Stimulated activated CD8-positive, alpha-beta memory T cell treated with anti-CD3 and anti-CD28 coated beads, Interleukin-15, amount 100 ng/mL, for 48 hours (primary cell): ENCODE results near the gene GJC1.
A peak's percentile ranks its signal among the peaks of the same experiment; 100 is the strongest.

Experiments used
- DNase-seq, 2 donors: peaks; one replicate each; pipeline ENCODE4 v3.0.0-alpha.2; 2020; ENCODE audit warnings: low read depth in 2 of 2

The GJC1 gene

DNA sequence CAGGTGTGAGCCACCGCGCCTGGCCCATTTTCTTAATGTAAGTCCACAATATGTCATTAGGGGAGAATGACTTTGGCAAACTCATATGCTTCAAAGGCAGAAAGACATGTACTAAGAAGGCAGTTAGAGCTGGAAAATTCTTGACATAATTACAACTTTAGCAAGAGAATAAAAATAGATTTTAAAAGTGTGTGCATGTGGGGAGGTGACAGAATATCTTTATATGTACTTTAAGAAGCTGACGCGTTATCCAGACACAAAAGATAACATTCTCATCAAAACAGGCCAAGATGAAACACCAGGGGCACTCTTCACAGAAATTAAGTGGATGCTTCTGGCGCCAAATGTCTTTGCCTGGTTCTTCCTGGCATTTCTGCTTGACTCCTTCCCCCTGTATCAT lies 28.2 kb downstream of the GJC1 start:
- no peak for DNase-seq

DNA sequence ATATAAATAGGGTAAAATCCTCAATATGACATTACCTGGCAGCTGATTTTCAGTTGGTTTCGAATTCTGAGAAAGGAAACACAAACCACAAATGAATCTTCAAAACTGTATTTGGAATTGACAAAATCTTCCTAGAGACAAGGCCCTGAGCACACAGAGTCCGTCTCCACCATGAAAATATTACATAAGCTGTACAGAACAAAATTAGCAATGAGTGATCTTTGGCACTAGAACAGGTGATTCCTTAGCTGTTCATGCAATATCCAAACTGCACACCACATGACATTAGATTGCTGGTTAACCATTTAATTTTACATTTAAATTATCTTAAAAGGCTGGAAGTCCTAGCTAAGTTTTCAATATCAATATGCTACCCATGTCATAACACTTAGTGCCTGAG lies 31.7 kb downstream of the GJC1 start:
- no peak for DNase-seq

- DNase-seq: no peak
Observed at GRCh38 chr17:44797802-44798201, 32.3 kb downstream of the GJC1 start.

GRCh38 chr17:44796731-44797130 lies 33.4 kb downstream of the GJC1 start:
- no peak for DNase-seq

DNA sequence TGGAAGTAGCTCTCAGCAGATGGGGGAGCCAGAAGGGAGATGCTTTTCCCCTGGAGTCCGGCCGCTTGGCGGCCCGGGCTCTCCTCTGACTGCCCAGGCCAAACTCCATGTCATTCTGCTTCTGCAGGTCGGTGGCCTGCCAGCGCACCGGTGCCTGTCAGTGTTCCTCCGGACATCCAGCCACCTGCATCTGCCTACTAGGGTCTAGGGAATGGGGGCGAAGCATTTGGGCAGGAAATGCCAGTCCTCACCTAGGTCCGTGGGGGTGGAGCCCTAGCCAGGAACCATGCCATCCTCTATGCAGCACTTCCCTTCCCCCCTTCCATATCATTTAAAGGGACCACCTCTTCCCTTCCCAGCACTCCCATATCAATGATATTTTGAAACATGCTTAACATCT lies 34.2 kb downstream of the GJC1 start:
- no peak for DNase-seq

- DNase-seq: no peak
Observed at GRCh38 chr17:44795421-44795820, 34.7 kb downstream of the GJC1 start.

DNA sequence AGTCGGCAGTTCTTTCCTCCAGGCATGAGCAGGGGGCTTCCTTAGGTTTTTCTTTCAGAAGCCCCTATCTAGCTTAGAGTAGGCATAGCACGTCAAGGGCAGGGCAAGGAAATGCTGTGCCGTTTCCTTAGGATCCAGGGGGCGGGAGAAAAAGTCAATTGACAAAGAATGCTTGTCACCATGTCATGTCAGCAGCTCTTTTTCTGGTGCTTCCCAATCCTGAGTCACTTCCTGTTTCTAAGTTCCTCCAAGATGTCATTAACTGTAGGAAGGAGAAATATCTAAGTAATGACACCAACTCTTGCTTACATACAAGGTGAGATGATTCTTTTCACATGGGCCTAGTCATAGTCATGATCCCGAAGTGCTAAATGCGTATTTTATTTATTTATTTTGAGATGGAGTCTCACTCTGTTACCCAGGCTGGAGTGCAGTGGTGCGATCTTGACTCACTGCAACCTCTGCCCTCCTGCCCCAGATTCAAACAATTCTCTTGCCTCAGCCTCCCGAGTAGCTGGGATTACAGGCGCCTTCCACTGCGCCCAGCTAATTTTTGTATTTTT lies 35.2 kb downstream of the GJC1 start:
- no peak for DNase-seq

DNA sequence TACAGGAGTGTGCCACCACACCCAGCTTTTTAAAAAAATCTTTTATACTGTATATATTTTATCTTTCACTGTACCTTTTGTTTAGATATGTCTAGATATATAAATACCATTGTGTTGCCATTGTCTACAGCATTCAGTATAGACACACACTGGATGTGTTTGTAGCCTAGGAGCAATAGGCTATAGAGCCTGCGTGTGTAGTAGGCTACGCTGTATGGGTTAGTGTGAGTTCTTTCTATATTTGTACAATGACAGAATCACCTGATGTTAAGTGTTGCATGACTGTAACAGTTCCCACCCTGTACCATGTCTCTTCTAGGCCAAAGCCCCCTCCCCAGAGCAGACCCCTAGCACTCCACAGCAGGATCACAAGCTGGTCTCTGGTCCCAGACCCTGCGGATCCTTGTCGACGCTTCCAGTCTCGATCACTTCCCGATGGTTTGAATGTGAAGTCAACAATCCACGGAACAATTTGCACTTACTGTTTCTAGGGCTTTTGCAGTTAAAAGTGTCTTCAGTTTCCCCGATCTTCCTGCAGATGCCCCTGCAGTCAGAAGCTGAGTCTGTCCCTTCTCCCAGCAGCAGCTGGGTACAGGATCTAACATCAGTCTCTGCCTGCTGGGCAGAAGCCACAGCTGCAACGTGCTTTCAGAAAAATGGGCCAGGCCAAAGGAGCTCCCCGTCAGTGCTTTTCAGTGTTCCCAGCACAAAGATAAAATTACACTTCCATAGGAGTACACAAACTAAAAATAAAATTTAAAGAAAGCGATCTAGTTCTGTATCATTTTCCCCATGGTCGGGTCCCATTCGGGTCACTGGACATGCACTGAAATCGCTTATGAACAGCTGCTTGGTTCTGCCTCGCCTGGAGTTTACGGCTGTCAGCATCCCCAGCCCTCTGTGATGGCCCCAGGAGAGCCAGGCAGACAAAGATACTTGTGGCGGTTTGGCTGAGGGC lies 35.9 kb downstream of the GJC1 start:
- DNase-seq: no peak

DNA sequence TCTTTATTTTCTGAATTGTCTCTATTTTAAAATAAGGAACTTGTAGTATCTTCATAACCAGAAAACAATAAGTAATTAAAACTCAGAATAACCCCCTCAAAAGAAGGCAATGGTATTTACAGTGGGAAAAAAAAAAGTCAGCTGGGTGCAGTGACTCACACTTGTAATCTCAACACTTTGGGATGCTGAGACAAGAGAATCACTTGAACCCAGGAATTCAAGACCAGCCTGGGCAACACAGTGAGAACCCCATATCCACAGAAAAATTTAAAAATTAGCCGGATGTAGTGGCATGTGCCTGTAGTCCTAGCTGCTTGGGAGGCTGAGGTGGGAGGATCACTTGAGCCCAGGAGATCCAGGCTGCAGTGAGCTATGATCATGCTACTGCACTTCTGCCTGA lies 37.8 kb downstream of the GJC1 start:
- DNase-seq: no peak

GRCh38 chr17:44788139-44788538 lies 41.9 kb downstream of the GJC1 start:
- DNase-seq: no peak

DNA sequence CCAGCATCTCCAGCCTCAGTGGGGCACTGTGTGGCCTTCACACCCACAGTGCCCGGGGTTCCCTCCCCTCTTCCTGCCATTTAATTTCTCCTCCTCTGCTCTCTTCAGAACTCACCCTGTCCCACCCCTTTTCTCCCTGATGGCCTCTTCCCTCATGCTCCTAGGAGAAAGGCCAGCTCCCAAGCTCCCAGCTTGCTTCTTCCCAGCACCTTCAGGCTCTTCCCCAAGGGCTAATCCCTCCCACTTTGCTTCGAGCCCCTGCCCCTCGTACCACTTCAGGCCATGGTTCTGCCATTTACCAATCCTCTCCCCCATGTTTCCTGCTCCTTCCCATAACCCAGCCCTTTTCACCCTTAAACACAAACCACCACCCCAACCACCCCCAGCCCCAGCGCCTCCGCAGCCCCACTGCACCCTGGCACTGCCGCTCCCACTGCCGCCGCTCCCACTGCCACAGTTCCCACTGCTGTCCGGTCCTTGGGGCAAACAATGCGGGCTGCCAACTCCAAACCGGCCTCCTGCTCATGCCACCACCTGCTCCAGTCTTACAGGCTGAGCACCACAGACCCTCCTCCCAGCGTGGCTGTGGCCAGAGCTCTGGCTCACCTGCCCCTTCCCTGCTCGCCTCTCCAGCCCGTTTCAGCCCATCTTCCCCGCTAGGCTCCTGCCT lies 42.7 kb downstream of the GJC1 start:
- no peak for DNase-seq

GRCh38 chr17:44786551-44787081 lies 43.5 kb downstream of the GJC1 start:
- no peak for DNase-seq

- no peak for DNase-seq
Observed at GRCh38 chr17:44785921-44786320, 44.2 kb downstream of the GJC1 start.

- no peak for DNase-seq
Observed at GRCh38 chr17:44782326-44782850, 47.7 kb downstream of the GJC1 start.

GRCh38 chr17:44781551-44782325 lies 48.3 kb downstream of the GJC1 start:
- DNase-seq: no peak

- no peak for DNase-seq
Observed at GRCh38 chr17:44780845-44781480, 49.1 kb downstream of the GJC1 start.

DNA sequence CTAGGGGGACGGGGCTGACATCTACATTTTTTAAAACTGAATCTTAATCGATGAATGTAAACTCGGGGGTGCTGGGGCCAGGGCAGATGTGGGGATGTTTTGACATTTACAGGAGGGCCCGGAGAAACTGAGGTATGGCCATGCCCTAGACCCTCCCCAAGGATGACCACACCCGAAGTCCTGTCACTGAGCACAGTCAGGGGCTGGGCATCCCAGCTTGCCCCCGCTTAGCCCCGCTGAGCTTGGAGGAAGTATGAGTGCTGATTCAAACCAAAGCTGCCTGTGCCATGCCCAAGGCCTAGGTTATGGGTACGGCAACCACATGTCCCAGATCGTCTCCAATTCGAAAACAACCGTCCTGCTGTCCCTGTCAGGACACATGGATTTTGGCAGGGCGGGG lies 49.9 kb downstream of the GJC1 start:
- no peak for DNase-seq

GRCh38 chr17:44779211-44780025 lies 50.7 kb downstream of the GJC1 start:
- DNase-seq: peak; percentile 54 to 73

- no peak for DNase-seq
Observed at GRCh38 chr17:44778656-44779210, 51.4 kb downstream of the GJC1 start.
